NT2/D1 (cell line): ENCODE measurements around the gene PGAP2.

Source experiments
- SUZ12 ChIP-seq: IDR thresholded peaks from 2 replicates; pipeline ENCODE4 v1.6.1; 2011; ENCODE audit not compliant: insufficient read length, insufficient read depth; ENCODE audit errors: extremely low read depth
- YY1 ChIP-seq: IDR thresholded peaks from 2 replicates; pipeline ENCODE4 v1.6.1; 2011; ENCODE audit not compliant: insufficient read length, insufficient read depth
- ZNF274 ChIP-seq: IDR thresholded peaks from 2 replicates; pipeline ENCODE4 v1.6.1; 2011; ENCODE audit warnings: mild to moderate bottlenecking, low read depth, low read length

DNA sequence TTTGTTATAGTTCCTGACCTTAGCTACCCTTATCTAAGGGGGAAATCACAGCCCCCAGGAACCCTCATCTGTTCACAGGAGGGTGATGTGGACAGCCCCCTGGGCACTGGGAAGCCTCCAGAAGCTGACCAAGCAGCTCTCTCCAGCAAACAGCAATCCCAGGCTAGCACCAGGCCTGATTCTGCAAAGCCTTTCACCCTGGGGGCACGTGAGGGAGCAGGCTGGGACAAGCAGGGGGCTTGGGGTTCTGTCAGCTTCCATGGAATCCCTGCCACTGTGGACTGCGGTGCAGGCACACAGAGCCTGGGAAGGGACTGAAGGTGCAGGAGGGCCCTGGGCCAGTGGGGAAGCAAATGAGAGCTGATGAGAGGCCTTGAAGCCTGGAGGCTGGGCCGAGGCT is 2.1 kb downstream of the PGAP2 start:
- no peak for TF ChIP-seq ZNF274
- TF ChIP-seq YY1: no peak
- TF ChIP-seq SUZ12: no peak
